B cell (primary cell): ENCODE data around the gene MTUS2.

Source experiments
- EZH2 ChIP-seq: IDR thresholded peaks from 2 replicates; pipeline ENCODE4 v1.6.1; 2012; ENCODE audit warnings: borderline replicate concordance, low read depth, mild to moderate bottlenecking, moderate library complexity, low read length; ENCODE audit not compliant: insufficient read depth, poor library complexity, severe bottlenecking
- TF ChIP-seq, protein P1 (sequence below): fragments of 200-600 bp; IDR thresholded peaks from one replicate; pipeline ENCODE4 v1.8.0; 2022; ENCODE audit warnings: antibody characterized with exemption, mild to moderate bottlenecking

DNA sequence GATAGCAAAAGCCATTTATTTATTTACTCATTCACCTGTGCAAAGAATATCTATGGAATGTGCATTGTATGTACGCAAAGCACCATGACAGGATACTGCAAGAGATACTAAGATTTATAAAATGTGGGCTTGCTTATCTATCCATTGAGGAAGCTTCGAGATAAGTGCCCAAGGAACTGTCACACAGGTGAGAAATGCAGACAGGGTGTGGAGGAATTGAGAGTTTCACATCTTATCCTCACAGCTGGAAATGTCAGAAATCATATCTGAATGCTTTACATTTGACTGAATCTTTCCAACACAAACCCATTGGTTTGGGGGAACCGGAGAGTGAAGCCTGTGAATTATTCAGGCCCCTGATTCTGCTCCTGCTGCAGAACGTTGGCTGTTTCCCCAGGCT is 662.4 kb downstream of the MTUS2 start:
- TF ChIP-seq, protein P1, sequence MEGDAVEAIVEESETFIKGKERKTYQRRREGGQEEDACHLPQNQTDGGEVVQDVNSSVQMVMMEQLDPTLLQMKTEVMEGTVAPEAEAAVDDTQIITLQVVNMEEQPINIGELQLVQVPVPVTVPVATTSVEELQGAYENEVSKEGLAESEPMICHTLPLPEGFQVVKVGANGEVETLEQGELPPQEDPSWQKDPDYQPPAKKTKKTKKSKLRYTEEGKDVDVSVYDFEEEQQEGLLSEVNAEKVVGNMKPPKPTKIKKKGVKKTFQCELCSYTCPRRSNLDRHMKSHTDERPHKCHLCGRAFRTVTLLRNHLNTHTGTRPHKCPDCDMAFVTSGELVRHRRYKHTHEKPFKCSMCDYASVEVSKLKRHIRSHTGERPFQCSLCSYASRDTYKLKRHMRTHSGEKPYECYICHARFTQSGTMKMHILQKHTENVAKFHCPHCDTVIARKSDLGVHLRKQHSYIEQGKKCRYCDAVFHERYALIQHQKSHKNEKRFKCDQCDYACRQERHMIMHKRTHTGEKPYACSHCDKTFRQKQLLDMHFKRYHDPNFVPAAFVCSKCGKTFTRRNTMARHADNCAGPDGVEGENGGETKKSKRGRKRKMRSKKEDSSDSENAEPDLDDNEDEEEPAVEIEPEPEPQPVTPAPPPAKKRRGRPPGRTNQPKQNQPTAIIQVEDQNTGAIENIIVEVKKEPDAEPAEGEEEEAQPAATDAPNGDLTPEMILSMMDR = no peak
- no peak for TF ChIP-seq EZH2
